OCI-LY1 (cell line): ENCODE data around the gene ZNF23.

ENCODE experiments used
- H2AFZ ChIP-seq: fragments of 200-600 bp; sonication (generic), shearing (Covaris generic); 2 replicates; pipeline ENCODE4 v1.6.0; 2014; ENCODE audit warnings: antibody characterized with exemption, mild to moderate bottlenecking, low read length
- H3F3A ChIP-seq: fragments of 200-600 bp; sonication (generic), shearing (Covaris generic); 2 replicates; pipeline ENCODE4 v1.6.0; 2014; ENCODE audit warnings: mild to moderate bottlenecking, antibody characterized with exemption, low read length, moderate library complexity; ENCODE audit not compliant: insufficient read depth
- H3K27ac ChIP-seq: fragments of 200-600 bp; sonication (generic); 2 replicates; pipeline ENCODE4 v1.5.1; 2014; ENCODE audit warnings: low read length, mixed run types, mild to moderate bottlenecking, low read depth; ENCODE audit not compliant: poor library complexity, severe bottlenecking
- H3K27me3 ChIP-seq: fragments of 200-600 bp; sonication (generic); 2 replicates; pipeline ENCODE4 v1.6.0; 2014; ENCODE audit warnings: antibody characterized with exemption, mild to moderate bottlenecking, low read length, moderate library complexity; ENCODE audit not compliant: insufficient read depth
- H3K36me3 ChIP-seq: fragments of 200-600 bp; sonication (generic); 2 replicates; pipeline ENCODE4 v1.6.1; 2014; ENCODE audit warnings: mild to moderate bottlenecking, antibody characterized with exemption, low read length, moderate library complexity, mixed read lengths; ENCODE audit not compliant: insufficient read depth
- H3K4me1 ChIP-seq: fragments of 200-600 bp; sonication (generic); 2 replicates; pipeline ENCODE4 v1.5.1; 2014; ENCODE audit warnings: mild to moderate bottlenecking, low read length, moderate library complexity; ENCODE audit not compliant: insufficient read depth, severe bottlenecking
- H3K4me2 ChIP-seq: fragments of 200-600 bp; sonication (generic), shearing (Covaris generic); 2 replicates; pipeline ENCODE4 v1.6.1; 2014; ENCODE audit warnings: low read length
- H3K4me3 ChIP-seq: fragments of 200-600 bp; sonication (generic); 2 replicates; pipeline ENCODE4 v1.5.1; 2014; ENCODE audit warnings: low read length, low read depth, mild to moderate bottlenecking, mixed read lengths; ENCODE audit not compliant: poor library complexity, severe bottlenecking
- H3K79me2 ChIP-seq: fragments of 200-600 bp; shearing (Covaris generic); 2 replicates; pipeline ENCODE4 v1.6.1; 2016; ENCODE audit warnings: mixed run types, low read length, mixed read lengths; ENCODE audit not compliant: insufficient read depth
- H3K9ac ChIP-seq: fragments of 200-600 bp; sonication (generic), shearing (Covaris generic); 2 replicates; pipeline ENCODE4 v1.6.1; 2014; ENCODE audit warnings: mild to moderate bottlenecking, low read length, mixed read lengths
- H3K9me2 ChIP-seq: fragments of 200-600 bp; sonication (generic), shearing (Covaris generic); 2 replicates; pipeline ENCODE4 v1.6.1; 2014; ENCODE audit warnings: low read depth, mild to moderate bottlenecking, low read length, mixed read lengths
- H3K9me3 ChIP-seq: fragments of 200-600 bp; shearing (Covaris generic); 2 replicates; pipeline ENCODE4 v1.6.1; 2014; ENCODE audit warnings: low read length, mixed read lengths
- H4K20me1 ChIP-seq: fragments of 200-600 bp; sonication (generic), shearing (Covaris generic); 2 replicates; pipeline ENCODE4 v1.6.0; 2016; ENCODE audit warnings: mild to moderate bottlenecking, low read length; ENCODE audit not compliant: insufficient read depth
- EZH2 ChIP-seq: fragments of 200-600 bp; sonication (generic), shearing (Covaris generic); IDR thresholded peaks from 2 replicates; pipeline ENCODE4 v1.8.0; 2017; ENCODE audit warnings: borderline replicate concordance, mixed run types, mild to moderate bottlenecking, antibody characterized with exemption, low read length, moderate library complexity, mixed read lengths
- TF ChIP-seq, protein P1 (sequence below): fragments of 200-600 bp; sonication (generic), shearing (Covaris generic); IDR thresholded peaks from 2 replicates; pipeline ENCODE4 v1.5.1; 2017; ENCODE audit warnings: mild to moderate bottlenecking, antibody characterized with exemption, low read length, moderate library complexity, mixed read lengths

The ZNF23 gene

DNA sequence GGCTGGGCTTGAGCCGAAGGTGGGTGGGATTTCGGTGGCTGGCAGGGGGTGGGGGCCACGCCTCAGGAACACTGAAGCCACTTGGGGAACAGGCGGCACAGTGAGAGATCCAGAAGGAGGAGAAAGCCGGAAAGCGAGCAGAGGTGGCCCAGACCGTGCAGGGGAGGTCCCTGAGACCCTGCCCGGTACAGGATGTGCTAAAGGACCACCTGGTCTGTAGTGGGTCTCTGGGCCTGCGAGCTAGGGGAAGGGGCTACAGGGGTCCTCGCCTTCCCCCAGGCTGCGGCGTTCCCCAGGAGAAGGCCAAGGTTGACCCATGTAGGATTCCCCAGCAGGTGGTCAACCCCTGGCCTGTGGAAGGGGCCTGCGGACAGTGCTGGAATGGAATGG, 20.0 kb downstream of the ZNF23 start, which contains the start of gene TLE7:
TLE7 (minus strand) TSS at position 4 of the 390 bp plus-strand sequence. CDS start 8,730 bp downstream, outside the sequence.
- Histone ChIP-seq H3K4me2 (no peak within 1 kb of the TSS), H3K4me3 (no peak within 1 kb of the TSS), H3K79me2 (no peaks in the 10 kb centered on the region), H3K27me3 (peaks cover 5% of the 10 kb centered on the region; the same call in 1 of the 2 replicates), H3K4me1 (no peaks in the 10 kb centered on the region), H3K9ac (no peak within 1 kb of the TSS), H3K36me3 (no peaks in the 10 kb centered on the region), H3K9me2 (no peaks in the 10 kb centered on the region), H2AFZ (no peak within 1 kb of the TSS), H3K9me3 (peaks cover 8% of the 10 kb centered on the region; the same call in 1 of the 2 replicates), H3F3A (no peaks in the 10 kb centered on the region), H4K20me1 (no peaks in the 10 kb centered on the region), H3K27ac (no peak within 1 kb of the TSS)
- TF ChIP-seq, protein P1, sequence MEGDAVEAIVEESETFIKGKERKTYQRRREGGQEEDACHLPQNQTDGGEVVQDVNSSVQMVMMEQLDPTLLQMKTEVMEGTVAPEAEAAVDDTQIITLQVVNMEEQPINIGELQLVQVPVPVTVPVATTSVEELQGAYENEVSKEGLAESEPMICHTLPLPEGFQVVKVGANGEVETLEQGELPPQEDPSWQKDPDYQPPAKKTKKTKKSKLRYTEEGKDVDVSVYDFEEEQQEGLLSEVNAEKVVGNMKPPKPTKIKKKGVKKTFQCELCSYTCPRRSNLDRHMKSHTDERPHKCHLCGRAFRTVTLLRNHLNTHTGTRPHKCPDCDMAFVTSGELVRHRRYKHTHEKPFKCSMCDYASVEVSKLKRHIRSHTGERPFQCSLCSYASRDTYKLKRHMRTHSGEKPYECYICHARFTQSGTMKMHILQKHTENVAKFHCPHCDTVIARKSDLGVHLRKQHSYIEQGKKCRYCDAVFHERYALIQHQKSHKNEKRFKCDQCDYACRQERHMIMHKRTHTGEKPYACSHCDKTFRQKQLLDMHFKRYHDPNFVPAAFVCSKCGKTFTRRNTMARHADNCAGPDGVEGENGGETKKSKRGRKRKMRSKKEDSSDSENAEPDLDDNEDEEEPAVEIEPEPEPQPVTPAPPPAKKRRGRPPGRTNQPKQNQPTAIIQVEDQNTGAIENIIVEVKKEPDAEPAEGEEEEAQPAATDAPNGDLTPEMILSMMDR = no peak
- TF ChIP-seq EZH2 = no peak

DNA sequence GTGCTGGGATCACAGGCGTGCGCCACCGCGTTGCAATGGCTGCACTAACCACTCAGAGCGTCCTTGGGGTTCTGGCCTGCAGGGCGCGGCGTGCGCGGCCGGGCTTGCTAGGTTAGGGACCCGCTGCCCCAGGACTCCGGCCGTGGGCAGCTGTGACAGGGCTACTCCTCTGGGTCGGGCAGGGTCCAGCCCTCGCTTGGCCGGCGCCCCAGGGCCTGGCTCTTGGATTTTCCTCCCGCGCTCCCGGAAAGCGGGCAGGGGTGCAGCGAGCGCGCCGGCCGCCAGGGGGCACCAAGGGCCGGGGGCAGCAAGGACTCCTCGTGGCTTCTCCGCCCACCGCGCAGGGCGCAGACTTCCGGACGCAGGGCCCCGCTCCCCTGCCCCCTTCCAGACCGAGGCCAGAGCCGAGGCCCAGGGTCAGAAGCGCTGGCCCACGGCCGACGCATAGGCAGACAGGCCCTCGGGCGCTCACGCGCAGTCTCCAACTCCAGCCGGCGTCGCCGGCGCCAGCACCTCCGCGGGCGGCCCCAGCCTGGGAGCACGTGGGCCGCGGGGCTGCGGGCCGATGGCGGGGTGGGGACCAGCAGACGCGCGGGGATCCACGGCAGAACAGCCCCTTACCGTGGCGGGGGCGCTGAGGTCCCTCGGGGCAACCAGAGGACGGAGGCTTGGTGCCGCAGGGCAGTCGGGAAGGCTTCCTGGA, 20.5 kb downstream of the ZNF23 start:
- Histone ChIP-seq H3K9me3 (peaks cover 5% of the 10 kb centered on the region; the same call in 1 of the 2 replicates), H3K4me1 (no peaks in the 10 kb centered on the region), H3K27ac (no peak overlapping the region), H3K4me3 (no peak overlapping the region), H3K36me3 (no peaks in the 10 kb centered on the region), H3F3A (no peaks in the 10 kb centered on the region), H3K79me2 (no peaks in the 10 kb centered on the region), H3K4me2 (no peak overlapping the region), H3K27me3 (peaks cover 5% of the 10 kb centered on the region; the same call in 1 of the 2 replicates), H2AFZ (no peak overlapping the region), H3K9me2 (no peaks in the 10 kb centered on the region), H3K9ac (no peak overlapping the region), H4K20me1 (no peaks in the 10 kb centered on the region)
- TF ChIP-seq EZH2 = no peak
- TF ChIP-seq, protein P1 = no peak

GRCh38 chr16:71440669-71441347, 21.2 kb downstream of the ZNF23 start:
- no peaks in the 10 kb centered on the region for H3K9me2 ChIP-seq
- no peak overlapping the region for H2AFZ ChIP-seq
- H3K27ac ChIP-seq = no peak overlapping the region
- H3K4me3 ChIP-seq = no peak overlapping the region
- H3K9me3 ChIP-seq = peaks cover 4% of the 10 kb centered on the region; the same call in 1 of the 2 replicates
- no peaks in the 10 kb centered on the region for H4K20me1 ChIP-seq
- H3K4me1 ChIP-seq = no peaks in the 10 kb centered on the region
- no peaks in the 10 kb centered on the region for H3F3A ChIP-seq
- H3K36me3 ChIP-seq = no peaks in the 10 kb centered on the region
- H3K4me2 ChIP-seq = no peak overlapping the region
- no peaks in the 10 kb centered on the region for H3K79me2 ChIP-seq
- peaks cover 5% of the 10 kb centered on the region; the same call in 1 of the 2 replicates for H3K27me3 ChIP-seq
- H3K9ac ChIP-seq = no peak overlapping the region
- TF ChIP-seq, protein P1 = peak; percentile 46
- TF ChIP-seq EZH2 = no peak
